SU-DHL-6 (cell line): Measurements from ENCODE around the gene PML.

Source experiments
- H2AFZ ChIP-seq: fragments of 200-600 bp; sonication (generic); 2 replicates; pipeline ENCODE4 v1.6.1; 2014; ENCODE audit warnings: low read depth, mild to moderate bottlenecking, moderate library complexity, mixed read lengths, antibody characterized with exemption, low read length; ENCODE audit not compliant: severe bottlenecking
- H3F3A ChIP-seq: fragments of 200-600 bp; shearing (Covaris generic); 2 replicates; pipeline ENCODE4 v1.6.0; 2016; ENCODE audit warnings: antibody characterized with exemption, mild to moderate bottlenecking; ENCODE audit not compliant: insufficient read depth
- H3K27ac ChIP-seq: fragments of 200-600 bp; sonication (generic); 2 replicates; pipeline ENCODE4 v1.5.1; 2016; ENCODE audit warnings: low read depth, mild to moderate bottlenecking, low read length, moderate library complexity, mixed read lengths
- H3K27me3 ChIP-seq: fragments of 200-600 bp; sonication (generic), shearing (Covaris generic); 2 replicates; pipeline ENCODE4 v1.6.0; 2014; ENCODE audit warnings: mild to moderate bottlenecking, low read length
- H3K36me3 ChIP-seq: fragments of 200-600 bp; sonication (generic); 2 replicates; pipeline ENCODE4 v1.6.1; 2014; ENCODE audit warnings: mild to moderate bottlenecking, low read length, mixed read lengths
- H3K4me2 ChIP-seq: fragments of 300-600, 200-600 bp; shearing (Covaris generic), sonication (generic); 2 replicates; pipeline ENCODE4 v1.6.0; 2014; ENCODE audit warnings: low read length, low read depth, mild to moderate bottlenecking; ENCODE audit not compliant: poor library complexity, severe bottlenecking
- H3K4me3 ChIP-seq: fragments of 200-600 bp; sonication (generic); 2 replicates; pipeline ENCODE4 v1.5.1; 2014; ENCODE audit warnings: antibody characterized with exemption, low read length, mild to moderate bottlenecking, mixed read lengths; ENCODE audit not compliant: insufficient read depth, poor library complexity, severe bottlenecking
- H3K79me2 ChIP-seq: fragments of 200-600 bp; sonication (generic); 2 replicates; pipeline ENCODE4 v1.6.1; 2014; ENCODE audit warnings: mild to moderate bottlenecking, low read length, moderate library complexity; ENCODE audit not compliant: insufficient read depth
- H3K9ac ChIP-seq: fragments of 200-600 bp; sonication (generic); 2 replicates; pipeline ENCODE4 v1.7.0; 2014; ENCODE audit warnings: mild to moderate bottlenecking, low read length
- H3K9me2 ChIP-seq: fragments of 200-600 bp; sonication (generic); replicated peaks from 2 replicates; pipeline ENCODE4 v1.6.1; 2014; ENCODE audit warnings: low read length; ENCODE audit not compliant: insufficient read depth
- H3K9me3 ChIP-seq: fragments of 200-600 bp; sonication (generic); 2 replicates; pipeline ENCODE4 v1.6.1; 2014; ENCODE audit warnings: low read length, mixed read lengths; ENCODE audit not compliant: insufficient read depth
- H4K20me1 ChIP-seq: fragments of 200-600 bp; sonication (generic); 2 replicates; pipeline ENCODE4 v1.6.1; 2014; ENCODE audit warnings: low read depth, mild to moderate bottlenecking, antibody characterized with exemption, low read length, moderate library complexity, mixed read lengths
- CTCF ChIP-seq: fragments of 200-600 bp; sonication (generic); IDR thresholded peaks from one replicate; pipeline ENCODE4 v1.5.1; 2017; ENCODE audit warnings: antibody characterized with exemption, mild to moderate bottlenecking, low read length, moderate library complexity; ENCODE audit not compliant: insufficient read depth, poor library complexity, severe bottlenecking
- EZH2phosphoT487 ChIP-seq: fragments of 200-600 bp; sonication (generic), shearing (Covaris generic); conservative IDR thresholded peaks from 2 replicates; pipeline ENCODE4 v1.6.1; 2018; ENCODE audit warnings: mild to moderate bottlenecking, antibody characterized with exemption, low read length, moderate library complexity, mixed read lengths

The PML gene

GRCh38 chr15:73996939-73997338 lies 2.4 kb downstream of the PML start:
- Histone ChIP-seq H3K4me3 (peak overlapping the region; percentile 88), H3K27ac (peak overlapping the region; percentile 18; the same call in 1 of the 2 replicates)

GRCh38 chr15:73997986-73998385 lies 3.5 kb downstream of the PML start:
- Histone ChIP-seq H2AFZ (no peak overlapping the region), H3K27me3 (no peaks in the 10 kb centered on the region), H4K20me1 (no peaks in the 10 kb centered on the region; the same call in 1 of the 2 replicates), H3F3A (peaks cover 7% of the 10 kb centered on the region; the same call in 1 of the 2 replicates), H3K79me2 (peaks cover 42% of the 10 kb centered on the region), H3K4me3 (no peak overlapping the region), H3K9me3 (no peaks in the 10 kb centered on the region), H3K9ac (no peak overlapping the region), H3K36me3 (peaks cover 3% of the 10 kb centered on the region; the same call in 1 of the 2 replicates), H3K4me2 (no peak overlapping the region), H3K9me2 (no peaks in the 10 kb centered on the region), H3K27ac (no peak overlapping the region)
- no peak for TF ChIP-seq CTCF
- no peak for TF ChIP-seq EZH2phosphoT487

More at GRCh38 chr15:73996939-73997338, 2.4 kb downstream of the PML start:
- Histone ChIP-seq H2AFZ (no peak overlapping the region), H3K27me3 (no peaks in the 10 kb centered on the region), H3K36me3 (peaks cover 3% of the 10 kb centered on the region; the same call in 1 of the 2 replicates), H3K4me2 (peak overlapping the region; percentile 95), H3K9me2 (no peaks in the 10 kb centered on the region), H3K9ac (0 out of 2 replicates have a peak overlapping the region, but pooled peaks have one; percentile 79), H3K79me2 (peaks cover 42% of the 10 kb centered on the region), H3F3A (peaks cover 7% of the 10 kb centered on the region; the same call in 1 of the 2 replicates), H3K9me3 (no peaks in the 10 kb centered on the region), H4K20me1 (no peaks in the 10 kb centered on the region; the same call in 1 of the 2 replicates)
- TF ChIP-seq EZH2phosphoT487 (no peak), CTCF (no peak)

GRCh38 chr15:74006774-74007639 lies 12.5 kb downstream of the PML start:
- no peak overlapping the region for H3K9ac ChIP-seq
- H3K36me3 ChIP-seq: peaks cover 9% of the 10 kb centered on the region
- no peaks in the 10 kb centered on the region for H3K27me3 ChIP-seq
- H3K4me3 ChIP-seq: no peak overlapping the region
- H3K79me2 ChIP-seq: peaks cover 13% of the 10 kb centered on the region; the same call in 1 of the 2 replicates
- H4K20me1 ChIP-seq: no peaks in the 10 kb centered on the region
- H2AFZ ChIP-seq: no peak overlapping the region
- H3K4me2 ChIP-seq: no peak overlapping the region
- no peak overlapping the region for H3K27ac ChIP-seq
- TF ChIP-seq CTCF (no peak), EZH2phosphoT487 (no peak)
- no peaks in the 10 kb centered on the region for H3F3A ChIP-seq
- no peaks in the 10 kb centered on the region for H3K9me3 ChIP-seq
- no peaks in the 10 kb centered on the region for H3K9me2 ChIP-seq
